GM19238 (cell line): ENCODE measurements around the gene MRPL55.

Experiments
- DNase-seq: peaks from one replicate; pipeline ENCODE4 v3.0.0; 2011; ENCODE audit warnings: low spot score; ENCODE audit not compliant: insufficient read length

Gene MRPL55

DNA sequence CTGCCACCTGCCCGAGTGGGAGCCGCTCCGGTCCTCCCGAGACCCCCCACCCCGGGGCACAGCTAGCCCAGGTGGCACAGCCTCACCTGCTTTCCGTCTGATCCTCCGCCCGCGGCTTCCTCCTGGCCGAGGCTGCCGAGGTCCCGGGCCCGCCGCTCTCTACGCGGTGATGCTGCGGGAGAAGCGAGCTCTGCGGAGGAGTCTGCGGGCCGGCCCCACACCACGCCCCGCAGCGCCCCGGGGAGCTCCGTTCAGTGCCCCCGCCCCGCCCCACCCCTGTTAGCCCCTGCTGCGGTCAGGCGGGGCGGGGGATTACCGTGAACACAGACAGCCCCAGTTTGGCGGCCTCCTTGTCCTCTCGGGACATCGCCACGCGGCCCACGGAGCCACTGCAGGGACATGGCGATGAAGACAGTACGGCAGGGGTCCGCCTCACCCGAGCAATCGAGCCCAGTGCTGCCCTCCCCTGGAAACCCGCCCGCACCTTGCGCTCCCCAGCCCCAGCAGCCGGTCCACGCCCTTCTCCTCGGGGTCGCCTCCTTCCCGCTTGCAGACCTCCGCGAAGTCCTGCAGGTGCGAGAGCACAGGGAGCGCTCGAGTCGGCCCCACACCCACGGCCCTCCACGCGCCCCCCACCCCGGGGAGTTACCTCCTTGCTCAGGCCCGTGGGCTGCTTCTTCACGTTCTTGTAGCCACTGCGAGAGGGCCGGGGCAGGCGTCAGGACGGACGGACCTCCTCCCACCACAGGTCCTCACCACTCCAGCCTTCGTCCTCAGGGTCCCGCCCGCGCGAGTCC lies 6.9 kb downstream of the MRPL55 start:
- DNase-seq, result peak; percentile 65

- DNase-seq, result no peak
These were observed 7.5 kb downstream of the MRPL55 start for GRCh38 chr1:228101614-228101993.

DNA sequence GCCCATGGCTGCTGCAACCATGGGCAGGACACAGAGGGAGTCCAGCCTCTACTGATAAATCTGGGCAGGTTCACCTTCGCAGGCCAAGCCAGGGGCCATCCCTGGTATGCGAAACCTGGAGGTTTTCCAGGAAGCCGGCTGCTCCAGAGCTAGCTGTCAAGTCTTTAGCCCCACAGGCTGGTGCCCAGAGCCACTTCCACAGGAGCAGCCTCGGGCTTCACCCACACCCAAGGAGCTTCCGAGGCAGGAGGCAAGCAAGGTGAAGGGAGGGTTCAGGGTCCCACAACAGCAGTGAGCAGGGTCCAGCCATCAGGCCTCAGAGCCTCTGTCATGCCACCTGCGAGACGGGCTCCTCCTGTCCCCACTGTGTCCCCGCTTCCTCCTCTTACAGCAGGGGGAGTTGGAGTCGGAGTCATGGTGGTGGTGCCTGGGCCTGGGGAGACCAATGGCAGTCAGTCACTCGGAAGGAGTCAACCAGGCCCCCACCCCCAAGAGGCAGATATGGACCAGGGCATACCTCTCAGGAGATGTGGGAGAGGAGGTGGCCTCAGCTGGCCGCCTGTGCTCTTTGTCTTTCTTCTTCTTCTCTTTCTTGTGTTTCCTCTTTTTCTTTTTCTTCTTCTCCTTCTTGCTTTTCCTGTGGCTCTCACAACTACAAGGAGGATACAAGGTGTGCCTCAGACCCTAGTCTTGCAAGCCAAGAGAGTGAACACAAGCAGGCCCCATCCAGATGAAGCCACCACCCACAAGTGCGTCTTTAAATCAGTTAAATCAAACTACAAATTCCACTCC lies 8.1 kb downstream of the MRPL55 start:
- DNase-seq, result no peak

DNA sequence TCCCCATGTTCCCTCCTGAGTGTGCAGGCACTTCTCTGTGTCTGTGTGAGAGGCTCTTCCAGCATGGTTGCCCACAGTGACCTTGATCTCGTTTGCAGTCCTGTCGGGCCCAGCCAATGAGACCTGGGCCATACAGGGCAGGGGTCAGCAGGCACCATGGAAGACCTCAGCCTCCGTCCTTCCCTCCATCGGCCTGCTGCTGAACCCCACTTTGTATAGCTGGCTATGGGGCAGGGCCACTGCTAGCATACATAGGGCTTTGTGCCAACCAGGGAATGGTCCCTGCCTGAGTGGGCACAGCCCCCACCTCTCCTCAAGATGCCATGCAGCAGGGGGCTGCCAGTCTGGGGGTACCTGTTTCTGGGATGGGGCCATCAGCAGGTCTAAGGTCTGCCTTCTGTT lies 9.8 kb downstream of the MRPL55 start:
- DNase-seq, result no peak

DNA sequence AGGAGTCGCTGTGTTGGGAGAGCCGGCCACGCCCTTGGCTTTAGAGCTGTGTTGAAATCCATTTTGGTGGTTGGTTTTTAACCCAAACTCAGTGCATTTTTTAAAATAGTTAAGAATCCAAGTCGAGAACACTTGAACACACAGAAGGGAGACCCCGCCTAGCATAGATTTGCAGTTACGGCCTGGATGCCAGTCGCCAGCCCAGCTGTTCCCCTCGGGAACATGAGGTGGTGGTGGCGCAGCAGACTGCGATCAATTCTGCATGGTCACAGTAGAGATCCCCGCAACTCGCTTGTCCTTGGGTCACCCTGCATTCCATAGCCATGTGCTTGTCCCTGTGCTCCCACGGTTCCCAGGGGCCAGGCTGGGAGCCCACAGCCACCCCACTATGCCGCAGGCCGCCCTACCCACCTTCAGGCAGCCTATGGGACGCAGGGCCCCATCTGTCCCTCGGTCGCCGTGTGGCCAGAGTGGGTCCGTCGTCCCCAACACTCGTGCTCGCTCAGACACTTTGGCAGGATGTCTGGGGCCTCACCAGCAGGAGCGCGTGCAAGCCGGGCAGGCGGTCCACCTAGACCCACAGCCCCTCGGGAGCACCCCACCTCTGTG lies 10.7 kb downstream of the MRPL55 start:
- no peak for DNase-seq

GRCh38 chr1:228097333-228098081 lies 11.6 kb downstream of the MRPL55 start:
- no peak for DNase-seq

GRCh38 chr1:228096416-228097332 lies 12.4 kb downstream of the MRPL55 start:
- DNase-seq, result no peak

GRCh38 chr1:228095938-228096337 lies 13.2 kb downstream of the MRPL55 start:
- DNase-seq, result no peak

DNA sequence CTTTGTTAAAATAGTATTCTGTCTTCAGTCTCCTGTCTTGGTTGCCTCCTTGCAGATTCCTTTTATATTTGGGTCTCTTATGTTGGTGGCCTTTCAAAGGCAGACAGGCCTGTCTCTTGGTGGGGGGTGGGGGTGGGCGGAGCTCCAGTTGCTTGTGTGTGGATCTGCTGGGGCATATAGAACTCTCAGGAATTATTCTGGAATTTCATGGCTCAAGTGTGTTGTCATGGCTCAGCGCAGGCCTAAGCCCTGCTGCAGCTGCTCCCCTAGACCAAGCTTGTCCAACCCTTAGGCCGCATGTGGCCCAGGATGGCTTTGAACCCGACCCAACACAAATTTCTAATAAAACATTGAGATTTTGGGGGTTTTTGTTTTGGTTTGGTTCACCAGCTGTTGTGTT lies 13.9 kb downstream of the MRPL55 start:
- DNase-seq, result no peak

DNA sequence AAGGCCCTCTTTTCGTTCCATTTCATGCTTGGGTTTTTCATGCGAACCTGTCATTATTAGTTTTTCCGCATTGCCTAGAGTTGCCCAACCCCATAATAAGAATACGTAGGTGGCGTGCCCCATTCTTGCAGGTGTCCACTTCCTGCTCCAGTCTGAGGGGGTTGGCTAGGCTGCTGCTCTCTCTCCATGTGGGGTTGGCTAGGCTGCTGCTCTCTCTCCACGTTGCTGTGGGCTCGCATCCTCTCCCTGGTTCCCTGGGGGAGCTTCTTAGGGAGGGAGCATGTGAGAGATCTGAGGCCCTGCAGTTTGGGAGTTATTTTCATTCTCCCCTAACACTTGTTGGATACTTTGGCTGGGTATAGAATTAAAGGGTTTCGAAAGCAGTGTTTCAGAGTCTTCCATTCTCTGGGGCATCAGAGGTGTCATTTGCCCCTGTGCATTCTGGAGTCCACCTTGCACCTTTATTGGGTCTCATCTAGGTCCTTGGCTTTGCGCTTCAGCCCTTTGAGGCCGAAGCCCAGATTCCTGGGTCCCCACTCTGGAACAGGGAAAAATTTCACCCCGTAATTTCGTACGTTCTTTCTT lies 14.6 kb downstream of the MRPL55 start:
- no peak for DNase-seq

DNA sequence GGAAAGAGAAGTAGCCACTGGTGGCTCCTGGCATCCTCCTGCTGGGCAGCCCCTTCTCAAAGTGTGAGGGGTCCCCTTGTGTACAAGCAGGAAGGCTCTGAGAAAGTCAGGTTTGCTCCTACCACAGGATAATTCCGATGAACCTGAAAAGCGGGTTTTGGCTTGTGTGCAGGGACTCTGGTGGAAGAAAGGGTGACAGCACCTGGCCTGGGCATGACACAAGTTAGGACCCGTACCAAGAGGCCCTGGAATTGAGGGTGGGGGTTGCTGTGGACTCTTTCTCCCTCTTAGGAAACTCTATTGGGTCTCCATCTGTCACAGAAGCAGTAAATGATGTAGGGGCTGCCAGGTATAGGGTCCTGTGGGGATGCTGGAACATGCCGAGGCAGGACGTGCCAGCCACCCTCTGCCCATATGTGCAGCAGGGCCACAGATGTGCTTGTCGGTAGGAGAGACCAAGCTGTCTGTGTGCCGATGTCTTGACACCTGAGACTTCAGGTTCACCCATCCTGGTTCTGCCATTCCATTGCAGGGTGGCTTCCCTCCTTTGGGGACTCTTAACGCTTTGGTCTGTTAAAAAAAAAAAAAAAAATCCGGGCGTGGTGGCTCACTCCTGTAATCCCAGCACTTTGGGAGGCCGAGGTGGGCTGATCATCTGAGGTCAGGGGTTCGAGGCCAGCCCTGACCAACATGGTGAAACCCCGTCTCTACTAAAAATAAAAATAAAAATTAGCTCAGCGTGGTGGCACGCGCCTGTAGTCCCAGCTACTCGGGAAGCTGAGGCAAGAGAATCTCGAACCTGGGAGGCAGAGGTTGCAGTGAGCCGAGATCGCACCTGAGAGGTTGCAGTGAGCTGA lies 15.8 kb downstream of the MRPL55 start:
- DNase-seq, result no peak

DNA sequence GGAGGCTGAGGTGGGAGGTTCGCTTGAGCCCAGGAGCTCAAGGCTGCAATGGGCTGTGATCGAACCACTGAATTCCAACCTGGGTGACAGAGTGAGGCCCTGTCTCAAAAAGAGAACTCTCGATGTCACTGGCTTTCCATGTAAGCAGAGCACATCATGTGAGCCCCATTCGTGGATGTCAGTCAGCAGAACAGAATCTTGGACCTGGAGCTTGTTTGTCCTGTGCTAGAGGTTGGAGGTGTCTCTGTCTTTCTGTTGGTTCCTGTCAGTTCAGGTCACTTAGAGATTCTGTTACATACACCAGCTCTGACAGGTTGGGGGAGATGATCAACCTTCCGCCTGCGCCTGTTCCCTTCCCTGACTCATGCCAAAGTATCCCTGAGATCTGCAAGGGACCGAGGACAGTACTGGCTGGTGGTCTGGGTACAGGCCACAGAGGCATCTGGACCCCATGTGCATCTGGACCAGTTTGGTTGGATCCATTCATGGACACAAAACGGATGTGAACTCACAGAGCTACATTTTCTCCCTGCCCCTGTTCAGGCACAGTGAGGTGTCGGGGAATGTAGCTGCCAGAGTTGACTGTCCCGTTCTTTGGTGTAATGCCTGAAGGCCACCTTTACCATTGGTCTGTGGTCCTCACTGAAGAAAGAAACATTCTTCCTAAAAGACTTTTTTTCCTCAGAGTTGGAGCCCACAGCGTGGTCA lies 16.6 kb downstream of the MRPL55 start:
- DNase-seq, result no peak

- no peak for DNase-seq
These were observed 18.0 kb downstream of the MRPL55 start for GRCh38 chr1:228091084-228091483.

DNA sequence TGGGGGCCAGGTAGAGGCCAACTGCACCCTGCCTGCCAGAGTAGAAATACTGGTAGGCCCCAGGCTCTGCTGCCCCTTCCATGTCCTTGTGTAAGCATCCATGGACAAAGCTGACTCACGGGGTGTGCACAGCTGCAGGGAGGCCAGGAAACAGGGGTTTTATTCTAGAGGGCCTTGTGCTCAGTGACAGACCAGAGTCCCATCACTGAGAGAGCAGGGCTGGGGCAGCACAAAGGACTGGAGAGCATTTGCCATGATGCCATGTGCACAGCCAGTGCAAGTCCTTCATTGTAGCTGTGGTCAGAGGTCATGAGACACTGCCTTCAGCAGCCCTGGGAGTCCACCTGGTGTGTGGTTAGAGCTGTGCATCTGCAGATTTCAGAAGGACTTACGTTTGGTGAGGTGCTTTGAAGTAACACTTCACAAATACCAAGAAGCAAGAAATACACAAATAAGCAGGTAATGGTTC lies 18.5 kb downstream of the MRPL55 start:
- no peak for DNase-seq

GRCh38 chr1:228089519-228090380 lies 19.3 kb downstream of the MRPL55 start:
- no peak for DNase-seq

DNA sequence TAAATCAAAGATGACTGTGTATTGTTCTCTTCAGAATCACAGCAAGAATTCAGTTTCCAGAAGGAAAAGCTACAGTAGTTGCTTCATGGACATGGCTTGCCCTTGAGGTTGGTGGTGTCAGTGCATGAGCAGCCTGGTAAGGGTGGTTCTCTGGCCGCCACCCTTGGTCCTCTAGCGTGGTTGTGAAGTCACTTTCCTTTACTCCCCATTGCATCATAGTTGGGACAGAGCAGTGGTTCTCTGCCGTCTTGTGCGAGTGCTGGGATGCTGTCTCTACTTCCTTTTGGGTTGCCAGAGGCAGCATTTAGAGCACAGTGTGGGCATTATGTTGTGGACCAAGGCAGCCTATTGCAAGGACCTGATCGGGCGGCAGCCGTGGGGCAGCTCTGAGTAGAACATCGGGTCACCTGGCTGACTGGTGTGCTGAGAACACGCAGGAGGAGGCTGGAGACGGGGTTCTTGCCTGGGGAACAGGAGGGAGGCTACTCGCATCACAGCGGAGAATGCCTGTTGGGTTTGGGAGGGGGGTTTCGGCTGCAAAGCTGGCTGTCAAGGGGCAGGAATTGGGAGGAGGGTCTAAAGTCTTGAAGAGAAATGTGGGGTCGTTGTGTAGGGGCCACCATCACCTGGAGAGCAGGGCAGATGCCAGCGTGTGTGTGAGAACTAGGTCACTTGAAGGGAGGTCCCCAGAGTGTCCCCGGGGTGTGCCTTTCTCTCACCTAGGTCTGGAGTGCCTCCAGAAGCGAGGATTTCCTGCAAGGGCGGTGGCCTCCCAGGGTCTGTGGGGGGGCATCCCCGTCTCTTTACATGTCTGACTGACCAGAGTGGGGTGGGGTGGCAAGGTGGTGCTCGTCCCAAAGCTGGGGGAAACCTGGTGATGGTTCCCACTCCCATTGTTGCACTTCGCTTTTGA lies 20.3 kb downstream of the MRPL55 start:
- no peak for DNase-seq
